D341Med (cell line): ENCODE data around the gene MDP1.
A peak's percentile ranks its signal among the peaks of the same experiment; 100 is the strongest.

ENCODE experiments used
- DNase-seq: peaks from one replicate; pipeline ENCODE4 v3.0.0; 2012; ENCODE audit warnings: low spot score

Gene MDP1

GRCh38 chr14:24179961-24180796, 35.7 kb downstream of the MDP1 start:
- DNase-seq = no peak

GRCh38 chr14:24179294-24179960, 36.4 kb downstream of the MDP1 start:
- DNase-seq = no peak

GRCh38 chr14:24178399-24179178, 37.3 kb downstream of the MDP1 start:
- DNase-seq = no peak

GRCh38 chr14:24177891-24178290, 38.0 kb downstream of the MDP1 start:
- no peak for DNase-seq

GRCh38 chr14:24177041-24177825, 38.6 kb downstream of the MDP1 start:
- no peak for DNase-seq

GRCh38 chr14:24176599-24176998, 39.3 kb downstream of the MDP1 start:
- DNase-seq = no peak

- no peak for DNase-seq
Observed at GRCh38 chr14:24172871-24173281, 43.0 kb downstream of the MDP1 start.

GRCh38 chr14:24172261-24172860, 43.5 kb downstream of the MDP1 start:
- peak; percentile 75 for DNase-seq

GRCh38 chr14:24171422-24172260, 44.2 kb downstream of the MDP1 start, which contains the start of gene REC8:
TSS of gene REC8 (plus strand) at chr14:24172080. CDS start at chr14:24172553, 473 bp downstream.
- peak; percentile 98 for DNase-seq

- DNase-seq = no peak
Observed at GRCh38 chr14:24167469-24168114, 48.3 kb downstream of the MDP1 start.

GRCh38 chr14:24165785-24166184, 50.1 kb downstream of the MDP1 start:
- no peak for DNase-seq

GRCh38 chr14:24164518-24164991, 51.3 kb downstream of the MDP1 start:
- DNase-seq = no peak
